Measurements from ENCODE around the gene LTO1. TPM values are rescaled to one million over a fixed set of nuclear protein-coding genes. Genes with fewer than 3 reads are reported as not detected.

Gene LTO1
- total RNA-seq, 1 donor from 2014 or later = 35.2 TPM

- DNase-seq (ENCODE audit: low spot score) = no peak
Measured at GRCh38 chr11:69646493-69647389, 28.4 kb downstream of the LTO1 start.

GRCh38 chr11:69645801-69646492 lies 29.2 kb downstream of the LTO1 start:
- no peak for DNase-seq (ENCODE audit: low spot score)

GRCh38 chr11:69644962-69645675 lies 30.0 kb downstream of the LTO1 start:
- peak; percentile 33 for DNase-seq (ENCODE audit: low spot score)

- peak; percentile 95 for DNase-seq (ENCODE audit: low spot score)
Measured at GRCh38 chr11:69644071-69644961, 30.8 kb downstream of the LTO1 start.

- no peak for DNase-seq (ENCODE audit: low spot score)
Measured at GRCh38 chr11:69643646-69644045, 31.5 kb downstream of the LTO1 start.

GRCh38 chr11:69642913-69643632 lies 32.1 kb downstream of the LTO1 start:
- DNase-seq (ENCODE audit: low spot score) = peak; percentile 84

- DNase-seq (ENCODE audit: low spot score) = peak; percentile 21
Measured at GRCh38 chr11:69642549-69642912, 32.6 kb downstream of the LTO1 start.

- DNase-seq (ENCODE audit: low spot score) = no peak
Measured at GRCh38 chr11:69641681-69642548, 33.2 kb downstream of the LTO1 start.

GRCh38 chr11:69640995-69641581 lies 34.1 kb downstream of the LTO1 start, which contains the start of gene CCND1:
Gene CCND1, plus strand, starts transcription at chr11:69641156. Its CDS starts 158 bp downstream, at chr11:69641314.
- peak; percentile 81 for DNase-seq (ENCODE audit: low spot score)

- peak; percentile 19 for DNase-seq (ENCODE audit: low spot score)
Measured at GRCh38 chr11:69640260-69640994, 34.7 kb downstream of the LTO1 start.

- no peak for DNase-seq (ENCODE audit: low spot score)
Measured at GRCh38 chr11:69639831-69640230, 35.3 kb downstream of the LTO1 start.

- peak; percentile 97 for DNase-seq (ENCODE audit: low spot score)
Measured at GRCh38 chr11:69638941-69639681, 36.0 kb downstream of the LTO1 start.

- peak; percentile 53 for DNase-seq (ENCODE audit: low spot score)
Measured at GRCh38 chr11:69637941-69638871, 36.9 kb downstream of the LTO1 start.

- DNase-seq (ENCODE audit: low spot score) = no peak
Measured at GRCh38 chr11:69637198-69637940, 37.8 kb downstream of the LTO1 start.

GRCh38 chr11:69636512-69637197 lies 38.5 kb downstream of the LTO1 start:
- peak; percentile 79 for DNase-seq (ENCODE audit: low spot score)
